GM06990 (cell line): ENCODE results near the gene PAX2.
A peak's percentile ranks its signal among the peaks of the same experiment; 100 is the strongest.

Source experiments
- DNase-seq: peaks from one replicate; pipeline ENCODE4 v3.0.0-alpha.2; 2011; ENCODE audit not compliant: insufficient read length; ENCODE audit errors: extremely low read depth
- H3K27me3 ChIP-seq: replicated peaks from 2 replicates; pipeline ENCODE4 v1.6.0; 2011; ENCODE audit warnings: low read length; ENCODE audit not compliant: control insufficient read depth, insufficient read depth
- H3K36me3 ChIP-seq: 2 replicates; pipeline ENCODE4 v1.5.1; 2011; ENCODE audit warnings: low read length; ENCODE audit not compliant: control insufficient read depth, insufficient read depth
- H3K4me3 ChIP-seq: replicated peaks from 2 replicates; pipeline ENCODE4 v1.5.1; 2011; ENCODE audit warnings: low read depth, mild to moderate bottlenecking, control low read depth, low read length
- TF ChIP-seq, protein P1 (sequence below): IDR thresholded peaks from 2 replicates; pipeline ENCODE4 v1.5.1; 2011; ENCODE audit warnings: low read length, control low read depth, mild to moderate bottlenecking, inconsistent platforms; ENCODE audit not compliant: insufficient read depth, poor library complexity, severe bottlenecking

PAX2 gene

DNA sequence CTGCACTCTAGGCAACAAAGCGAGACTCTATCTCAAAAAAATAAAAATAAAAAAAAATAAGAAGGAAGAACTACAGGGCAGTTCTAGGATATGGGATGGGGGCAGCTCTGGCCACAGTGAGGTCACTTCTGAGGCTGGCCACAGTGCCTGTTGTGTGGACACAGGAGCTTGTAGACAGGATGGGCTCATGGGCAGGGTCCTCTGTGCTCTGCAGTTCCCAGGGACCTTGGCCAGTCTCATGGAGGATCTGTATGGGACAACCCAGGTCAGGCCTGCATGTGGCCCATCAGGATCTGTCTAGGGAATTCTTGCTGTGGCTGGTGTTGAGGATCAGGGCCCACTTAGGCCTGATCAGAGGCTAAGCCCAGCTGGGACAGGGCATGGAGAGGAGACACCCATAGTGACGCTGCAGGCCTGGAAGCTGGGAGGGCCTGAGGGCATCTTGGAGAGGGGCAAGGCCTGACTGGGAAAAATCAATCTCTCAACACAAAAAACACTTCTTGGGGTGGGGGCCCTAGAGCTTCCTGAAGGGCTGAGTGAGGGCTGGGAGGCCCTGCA lies 19.4 kb upstream of the PAX2 start:
- H3K4me3 ChIP-seq: no peak overlapping the region
- H3K27me3 ChIP-seq: peaks cover 8% of the 10 kb centered on the region
- H3K36me3 ChIP-seq: no peaks in the 10 kb centered on the region
- TF ChIP-seq, protein P1, sequence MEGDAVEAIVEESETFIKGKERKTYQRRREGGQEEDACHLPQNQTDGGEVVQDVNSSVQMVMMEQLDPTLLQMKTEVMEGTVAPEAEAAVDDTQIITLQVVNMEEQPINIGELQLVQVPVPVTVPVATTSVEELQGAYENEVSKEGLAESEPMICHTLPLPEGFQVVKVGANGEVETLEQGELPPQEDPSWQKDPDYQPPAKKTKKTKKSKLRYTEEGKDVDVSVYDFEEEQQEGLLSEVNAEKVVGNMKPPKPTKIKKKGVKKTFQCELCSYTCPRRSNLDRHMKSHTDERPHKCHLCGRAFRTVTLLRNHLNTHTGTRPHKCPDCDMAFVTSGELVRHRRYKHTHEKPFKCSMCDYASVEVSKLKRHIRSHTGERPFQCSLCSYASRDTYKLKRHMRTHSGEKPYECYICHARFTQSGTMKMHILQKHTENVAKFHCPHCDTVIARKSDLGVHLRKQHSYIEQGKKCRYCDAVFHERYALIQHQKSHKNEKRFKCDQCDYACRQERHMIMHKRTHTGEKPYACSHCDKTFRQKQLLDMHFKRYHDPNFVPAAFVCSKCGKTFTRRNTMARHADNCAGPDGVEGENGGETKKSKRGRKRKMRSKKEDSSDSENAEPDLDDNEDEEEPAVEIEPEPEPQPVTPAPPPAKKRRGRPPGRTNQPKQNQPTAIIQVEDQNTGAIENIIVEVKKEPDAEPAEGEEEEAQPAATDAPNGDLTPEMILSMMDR: no peak
- no peak for DNase-seq

- DNase-seq: no peak
- TF ChIP-seq, protein P1: no peak
- no peaks in the 10 kb centered on the region for H3K36me3 ChIP-seq
- H3K27me3 ChIP-seq: peaks cover 8% of the 10 kb centered on the region
- no peak overlapping the region for H3K4me3 ChIP-seq
These were observed 17.6 kb upstream of the PAX2 start for GRCh38 chr10:100727808-100728207.

GRCh38 chr10:100728928-100729861 lies 16.2 kb upstream of the PAX2 start:
- no peak overlapping the region for H3K4me3 ChIP-seq
- TF ChIP-seq, protein P1: peak; percentile 52
- peaks cover 3% of the 10 kb centered on the region for H3K27me3 ChIP-seq
- H3K36me3 ChIP-seq: no peaks in the 10 kb centered on the region
- DNase-seq: no peak

DNA sequence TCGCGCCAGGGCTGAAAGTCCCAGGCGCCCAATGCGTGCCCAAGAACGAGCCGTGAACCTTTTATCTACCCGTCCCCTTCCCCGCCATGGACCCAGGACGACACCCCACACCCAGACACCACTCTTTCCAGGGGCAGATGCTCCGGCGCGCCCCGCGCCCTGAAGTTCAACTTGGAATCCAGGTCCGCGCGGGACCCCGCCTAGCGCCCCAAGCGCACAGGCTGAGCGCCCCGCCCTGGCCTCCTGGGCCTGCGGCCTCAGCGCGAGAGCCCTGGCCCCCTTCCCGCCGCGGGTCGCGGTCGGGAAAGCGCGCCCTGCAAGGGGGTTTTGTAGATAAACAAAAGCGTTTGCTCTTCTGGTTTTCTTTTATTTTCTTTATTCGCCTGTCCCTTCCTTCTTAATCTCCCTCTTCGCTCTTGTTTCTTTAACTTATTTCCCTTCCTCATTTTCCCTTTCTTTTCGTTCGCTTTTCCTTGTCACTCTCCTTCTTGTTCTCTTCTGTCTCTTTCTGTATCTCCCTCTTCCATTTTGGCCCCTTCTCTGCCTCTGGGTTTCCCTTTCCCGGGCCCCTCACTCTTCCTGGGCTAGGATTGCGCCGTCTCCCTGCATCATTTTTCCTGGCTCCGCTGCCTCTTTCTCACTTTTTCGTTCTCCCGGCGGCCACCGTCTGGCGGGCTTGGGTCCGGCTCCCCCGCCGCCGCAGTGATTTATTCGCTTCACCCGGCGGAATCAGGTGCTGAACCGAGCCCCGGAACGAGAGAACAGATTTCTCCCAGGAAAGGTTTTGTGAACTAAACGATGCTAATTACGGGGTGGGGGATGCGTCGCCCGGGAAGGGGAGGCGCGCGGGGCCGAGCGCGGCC lies 15.3 kb upstream of the PAX2 start:
- Histone ChIP-seq H3K36me3 (no peaks in the 10 kb centered on the region), H3K4me3 (peak overlapping the region; percentile 32; the same call in 1 of the 2 replicates), H3K27me3 (peaks cover 3% of the 10 kb centered on the region)
- TF ChIP-seq, protein P1: no peak
- no peak for DNase-seq

DNA sequence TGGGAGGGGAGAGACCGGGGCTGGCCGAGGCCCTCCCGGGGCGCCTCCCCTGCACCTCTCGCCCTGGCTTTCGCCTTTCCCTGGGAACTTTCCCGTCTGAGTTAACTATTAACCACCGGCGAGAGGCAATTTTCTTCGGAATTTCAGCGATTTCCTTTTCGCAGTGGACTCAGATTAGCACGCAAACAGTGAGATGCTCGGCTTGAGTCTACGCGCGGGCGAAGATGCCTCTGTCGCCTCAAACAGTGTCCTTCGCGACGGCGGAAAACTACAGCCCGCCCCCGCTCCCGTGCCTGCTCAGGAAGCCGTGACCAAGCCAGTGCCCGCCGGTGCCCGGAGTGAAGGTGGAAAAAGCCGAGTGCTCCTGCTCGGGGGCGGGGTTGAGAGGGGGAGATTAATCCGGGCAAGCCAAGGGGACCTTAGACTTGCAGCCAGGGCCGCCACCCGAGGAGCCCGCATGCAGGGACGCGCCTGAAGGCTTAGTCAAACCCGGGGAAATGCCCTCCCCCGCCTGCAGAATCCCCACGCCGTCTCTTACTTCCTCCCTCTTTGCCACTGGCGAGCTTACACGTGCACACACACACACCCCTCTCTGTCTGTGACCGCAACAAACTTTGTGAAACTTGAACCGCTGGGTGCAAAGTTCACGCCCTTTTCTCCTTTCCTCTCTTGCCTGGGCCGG lies 14.5 kb upstream of the PAX2 start:
- TF ChIP-seq, protein P1: no peak
- DNase-seq: peak; percentile 48
- Histone ChIP-seq H3K4me3 (peak overlapping the region; percentile 32), H3K36me3 (no peaks in the 10 kb centered on the region), H3K27me3 (peaks cover 2% of the 10 kb centered on the region)
